SK-N-SH (cell line): ENCODE measurements around the gene KICS2. TPM values are rescaled to one million over a fixed set of nuclear protein-coding genes. Genes with fewer than 3 reads are reported as not detected.

ENCODE experiments used
- CTCF ChIA-PET: fragments of 300-600, 350-600 bp; formaldehyde crosslinking; extraction: SDS; loops from one replicate; lab custom pipeline; 2021; lab: Yijun Ruan, JAX
- POLR2A ChIA-PET: fragments of 350-600 bp; sonication (Branson Sonifier 250); formaldehyde crosslinking; extraction: SDS; loops from one replicate; lab custom pipeline; 2020; ENCODE audit warnings: antibody characterized with exemption, inconsistent platforms; lab: Yijun Ruan, JAX
- DNase-seq: peaks from one replicate; pipeline ENCODE4 v3.0.0; 2012
- H2AFZ ChIP-seq: fragments of 200-600 bp; sonication (generic); 2 replicates; pipeline ENCODE4 v1.8.1; 2016; ENCODE audit warnings: antibody characterized with exemption, mild to moderate bottlenecking, low read depth
- H3F3A ChIP-seq: fragments of 200-600 bp; sonication (generic); replicated peaks from 2 replicates; pipeline ENCODE3; 2016; ENCODE audit warnings: antibody characterized with exemption, mild to moderate bottlenecking; ENCODE audit not compliant: insufficient read depth
- H3K27ac ChIP-seq, 2 experiments: fragments of 200-500 bp in 1 of 2; fragments of 200-600 bp in 1 of 2; sonication (Bioruptor generic) in 1 of 2; sonication (generic), shearing (Covaris generic) in 1 of 2; 2 replicates each; pipeline versions ENCODE4 v1.5.1 to v1.6.1; 2014 to 2016; ENCODE audit warnings: low read depth in 2 of 2, inconsistent platforms in 1 of 2, low read length in 1 of 2, mild to moderate bottlenecking in 1 of 2, mixed read lengths in 1 of 2
- H3K27me3 ChIP-seq: fragments of 200-600 bp; sonication (generic), shearing (Covaris generic); 2 replicates; pipeline ENCODE4 v1.6.1; 2016; ENCODE audit warnings: mixed run types; ENCODE audit not compliant: insufficient read depth
- H3K36me3 ChIP-seq, 2 experiments: fragments of 200-500 bp in 1 of 2; fragments of 200-600 bp in 1 of 2; sonication (Bioruptor generic) in 1 of 2; sonication (generic) in 1 of 2; replicated peaks in 1 of 2; 2 replicates each; pipeline versions ENCODE3 to v1.5.1; 2014 to 2016; ENCODE audit warnings: low read length in 1 of 2, mild to moderate bottlenecking in 1 of 2; ENCODE audit not compliant: insufficient read depth in 2 of 2, control insufficient read depth in 1 of 2
- H3K4me1 ChIP-seq, 2 experiments: fragments of 200-500 bp in 1 of 2; fragments of 200-600 bp in 1 of 2; sonication (Bioruptor generic) in 1 of 2; sonication (generic), shearing (Covaris generic) in 1 of 2; 2 replicates each; pipeline versions ENCODE4 v1.5.1 to v1.6.1; 2014 to 2016; ENCODE audit warnings: low read depth in 1 of 2, low read length in 1 of 2, mixed run types in 1 of 2; ENCODE audit not compliant: insufficient read depth in 2 of 2, control insufficient read depth in 1 of 2
- H3K4me2 ChIP-seq: fragments of 200-600 bp; sonication (generic), shearing (Covaris generic); 2 replicates; pipeline ENCODE4 v1.6.1; 2017; ENCODE audit warnings: mixed run types
- H3K4me3 ChIP-seq, 2 experiments: fragments of 200-500 bp in 1 of 2; fragments of 200-600 bp in 1 of 2; sonication (Bioruptor generic) in 1 of 2; sonication (generic), shearing (Covaris generic) in 1 of 2; 2 replicates each; pipeline versions ENCODE4 v1.5.1 to v1.8.1; 2014 to 2016; ENCODE audit warnings: low read depth in 2 of 2, inconsistent platforms in 1 of 2, low read length in 1 of 2, mild to moderate bottlenecking in 1 of 2, mixed read lengths in 1 of 2, moderate library complexity in 1 of 2
- H3K79me2 ChIP-seq: fragments of 200-600 bp; sonication (generic); 2 replicates; pipeline ENCODE4 v1.8.1; 2017; ENCODE audit warnings: mild to moderate bottlenecking; ENCODE audit not compliant: insufficient read depth
- H3K9ac ChIP-seq: fragments of 200-600 bp; sonication (generic); 2 replicates; pipeline ENCODE4 v1.6.1; 2017; ENCODE audit warnings: mixed run types
- H3K9me2 ChIP-seq: fragments of 200-600 bp; sonication (generic); 2 replicates; pipeline ENCODE4 v1.6.1; 2017; ENCODE audit warnings: mixed run types
- H3K9me3 ChIP-seq: fragments of 200-600 bp; sonication (generic); 2 replicates; pipeline ENCODE4 v1.6.1; 2017; ENCODE audit warnings: mixed run types, mild to moderate bottlenecking, moderate library complexity
- H4K20me1 ChIP-seq: fragments of 200-600 bp; sonication (generic); 2 replicates; pipeline ENCODE4 v1.6.1; 2017; ENCODE audit warnings: mild to moderate bottlenecking, mixed run types; ENCODE audit not compliant: insufficient read depth
- ELF1 ChIP-seq: IDR thresholded peaks from 2 replicates; pipeline ENCODE4 v1.4.0; 2012
- EP300 ChIP-seq, 2 experiments: IDR thresholded peaks; 2 replicates each; pipeline versions ENCODE4 v1.4.0 to v1.6.1; 2012; ENCODE audit warnings: borderline replicate concordance in 1 of 2, low read depth in 1 of 2, low read length in 1 of 2
- EZH2phosphoT487 ChIP-seq: fragments of 200-600 bp; sonication (generic); IDR thresholded peaks from 2 replicates; pipeline ENCODE4 v1.6.1; 2017; ENCODE audit warnings: low read depth, mixed run types, mild to moderate bottlenecking, antibody characterized with exemption, moderate library complexity, borderline replicate concordance
- FOSL2 ChIP-seq: IDR thresholded peaks from 2 replicates; pipeline ENCODE4 v1.4.0; 2012; ENCODE audit warnings: low read depth, mild to moderate bottlenecking, moderate library complexity, borderline replicate concordance
- GATA2 ChIP-seq: sonication (generic); formaldehyde crosslinking; IDR thresholded peaks from 2 replicates; pipeline ENCODE4 v1.5.0; 2020; ENCODE audit warnings: mild to moderate bottlenecking, missing genetic modification reagents
- MEF2A ChIP-seq: IDR thresholded peaks from 2 replicates; pipeline ENCODE4 v1.4.0; 2012; ENCODE audit warnings: low read depth, borderline replicate concordance
- NRF1 ChIP-seq: IDR thresholded peaks from 2 replicates; pipeline ENCODE4 v1.6.1; 2012; ENCODE audit warnings: low read depth, mild to moderate bottlenecking, low read length
- RAD21 ChIP-seq: IDR thresholded peaks from 2 replicates; pipeline ENCODE4 v1.6.1; 2012; ENCODE audit warnings: mild to moderate bottlenecking, low read length
- RXRA ChIP-seq: IDR thresholded peaks from 2 replicates; pipeline ENCODE4 v1.4.0; 2012; ENCODE audit warnings: low read depth, mild to moderate bottlenecking, borderline replicate concordance
- SIN3A ChIP-seq: IDR thresholded peaks from 2 replicates; pipeline ENCODE4 v1.6.1; 2012; ENCODE audit warnings: low read depth, mild to moderate bottlenecking, low read length, moderate library complexity, borderline replicate concordance
- SMC3 ChIP-seq: IDR thresholded peaks from 2 replicates; pipeline ENCODE4 v1.6.1; 2012; ENCODE audit warnings: low read depth, low read length, improper control_type of control experiment
- TCF12 ChIP-seq: IDR thresholded peaks from 2 replicates; pipeline ENCODE4 v1.4.0; 2012
- WGBS: methylation state at CpG from one replicate; pipeline ENCODE4 v1.1.6; 2017; ENCODE audit warnings: low lambda C conversion rate; 5-methylcytosine and 5-hydroxymethylcytosine counted together
- polyA plus RNA-seq, 3 experiments: library from polyadenylated mRNA; depleted of rRNA; stranded (reverse); fragments of >200 nt; gene quantifications; 2 replicates each; pipeline ENCODE4 v1.2.3, GENCODE V29; 2012
- TF ChIP-seq, protein P1 (sequence below): fragments of 150-350 bp; IDR thresholded peaks from 2 replicates; pipeline ENCODE4 v1.6.1; 2017; ENCODE audit warnings: antibody characterized with exemption, low read length, low read depth, borderline replicate concordance
- TF ChIP-seq, protein P2 (sequence below): fragments of 200-600 bp; sonication (generic); IDR thresholded peaks from 2 replicates; pipeline ENCODE4 v1.6.1; 2017; ENCODE audit warnings: antibody characterized with exemption, mild to moderate bottlenecking, moderate library complexity
- TF ChIP-seq, protein P3 (sequence below): fragments of 150-350 bp; IDR thresholded peaks from 2 replicates; pipeline ENCODE4 v1.6.1; 2016; ENCODE audit warnings: mild to moderate bottlenecking, low read depth, low read length
- TF ChIP-seq, protein P4 (sequence below): IDR thresholded peaks from 2 replicates; pipeline ENCODE4 v1.4.0; 2012; ENCODE audit warnings: low read depth, borderline replicate concordance

Gene KICS2
- polyA plus RNA-seq, 1 of the 3 experiments (the other 2 are of a cell fraction), result 4.1 TPM

DNA sequence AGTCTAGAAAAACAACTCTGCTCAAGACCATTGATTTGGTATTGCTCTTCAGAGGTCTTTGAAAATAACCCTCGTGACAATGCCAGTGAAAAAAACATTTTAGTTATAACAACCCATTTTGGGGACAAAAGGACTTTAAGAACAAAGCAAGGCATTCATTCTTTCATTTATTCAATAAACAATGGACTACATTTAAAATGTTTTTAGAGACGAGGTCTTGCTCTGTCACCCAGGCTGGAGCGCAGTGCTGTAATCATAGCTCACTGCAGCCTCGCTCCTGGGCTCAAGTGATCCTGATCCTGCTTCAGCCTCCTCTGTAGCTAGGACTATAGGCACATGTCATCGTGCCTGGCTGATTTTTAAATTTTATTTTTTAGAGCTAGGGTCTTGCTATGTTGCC, 7.7 kb upstream of the KICS2 start (continued):
- TF ChIP-seq, protein P1, sequence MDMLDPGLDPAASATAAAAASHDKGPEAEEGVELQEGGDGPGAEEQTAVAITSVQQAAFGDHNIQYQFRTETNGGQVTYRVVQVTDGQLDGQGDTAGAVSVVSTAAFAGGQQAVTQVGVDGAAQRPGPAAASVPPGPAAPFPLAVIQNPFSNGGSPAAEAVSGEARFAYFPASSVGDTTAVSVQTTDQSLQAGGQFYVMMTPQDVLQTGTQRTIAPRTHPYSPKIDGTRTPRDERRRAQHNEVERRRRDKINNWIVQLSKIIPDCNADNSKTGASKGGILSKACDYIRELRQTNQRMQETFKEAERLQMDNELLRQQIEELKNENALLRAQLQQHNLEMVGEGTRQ, result no peak
- TF ChIP-seq RXRA, result no peak

DNA sequence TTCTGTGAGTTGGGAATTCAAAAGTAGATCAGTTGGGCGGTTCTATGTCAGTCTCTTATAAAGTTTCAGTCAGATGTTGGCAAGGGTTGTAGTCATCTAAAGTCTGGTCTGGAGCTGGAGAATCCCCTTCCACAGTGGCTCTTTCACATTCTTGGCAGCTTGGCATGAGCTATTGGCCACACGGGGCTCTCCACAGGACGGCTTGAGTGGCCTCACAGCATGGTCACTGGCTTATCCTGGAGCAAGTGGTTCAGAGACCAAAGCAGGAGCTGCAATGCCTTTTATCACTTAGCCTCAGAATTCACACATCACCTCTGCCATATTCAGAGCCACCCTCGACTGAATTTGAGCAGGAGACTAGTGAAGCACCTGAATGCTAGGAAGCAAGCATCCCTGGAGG, 7.1 kb upstream of the KICS2 start:
- no peaks in the 10 kb centered on the region for H3K9me2 ChIP-seq
- whole genome bisulfite sequencing, result 58% methylated on average over 3 of the region's 4 CpGs
- TF ChIP-seq, protein P2, sequence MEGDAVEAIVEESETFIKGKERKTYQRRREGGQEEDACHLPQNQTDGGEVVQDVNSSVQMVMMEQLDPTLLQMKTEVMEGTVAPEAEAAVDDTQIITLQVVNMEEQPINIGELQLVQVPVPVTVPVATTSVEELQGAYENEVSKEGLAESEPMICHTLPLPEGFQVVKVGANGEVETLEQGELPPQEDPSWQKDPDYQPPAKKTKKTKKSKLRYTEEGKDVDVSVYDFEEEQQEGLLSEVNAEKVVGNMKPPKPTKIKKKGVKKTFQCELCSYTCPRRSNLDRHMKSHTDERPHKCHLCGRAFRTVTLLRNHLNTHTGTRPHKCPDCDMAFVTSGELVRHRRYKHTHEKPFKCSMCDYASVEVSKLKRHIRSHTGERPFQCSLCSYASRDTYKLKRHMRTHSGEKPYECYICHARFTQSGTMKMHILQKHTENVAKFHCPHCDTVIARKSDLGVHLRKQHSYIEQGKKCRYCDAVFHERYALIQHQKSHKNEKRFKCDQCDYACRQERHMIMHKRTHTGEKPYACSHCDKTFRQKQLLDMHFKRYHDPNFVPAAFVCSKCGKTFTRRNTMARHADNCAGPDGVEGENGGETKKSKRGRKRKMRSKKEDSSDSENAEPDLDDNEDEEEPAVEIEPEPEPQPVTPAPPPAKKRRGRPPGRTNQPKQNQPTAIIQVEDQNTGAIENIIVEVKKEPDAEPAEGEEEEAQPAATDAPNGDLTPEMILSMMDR, result no peak
- TF ChIP-seq EZH2phosphoT487 (no peak), ELF1 (no peak), SMC3 (no peak), RAD21 (no peak)
- TF ChIP-seq, protein P3, sequence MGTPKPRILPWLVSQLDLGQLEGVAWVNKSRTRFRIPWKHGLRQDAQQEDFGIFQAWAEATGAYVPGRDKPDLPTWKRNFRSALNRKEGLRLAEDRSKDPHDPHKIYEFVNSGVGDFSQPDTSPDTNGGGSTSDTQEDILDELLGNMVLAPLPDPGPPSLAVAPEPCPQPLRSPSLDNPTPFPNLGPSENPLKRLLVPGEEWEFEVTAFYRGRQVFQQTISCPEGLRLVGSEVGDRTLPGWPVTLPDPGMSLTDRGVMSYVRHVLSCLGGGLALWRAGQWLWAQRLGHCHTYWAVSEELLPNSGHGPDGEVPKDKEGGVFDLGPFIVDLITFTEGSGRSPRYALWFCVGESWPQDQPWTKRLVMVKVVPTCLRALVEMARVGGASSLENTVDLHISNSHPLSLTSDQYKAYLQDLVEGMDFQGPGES, result no peak
- CTCF ChIA-PET, result interaction anchor here (1.0 kb wide), 1 partner anchor 48 kb away, joined by 3 read pairs; no protein-coding TSS in a partner anchor
- no peaks in the 10 kb centered on the region for H3K4me1 ChIP-seq
- H3K36me3 ChIP-seq, result no peaks in the 10 kb centered on the region
- H3K4me3 ChIP-seq, result no peak overlapping the region
- H2AFZ ChIP-seq, result no peak overlapping the region
- no peak for DNase-seq
- no peak overlapping the region for H3K27ac ChIP-seq
- H4K20me1 ChIP-seq, result no peaks in the 10 kb centered on the region
- no peaks in the 10 kb centered on the region for H3K9me3 ChIP-seq
- H3K4me2 ChIP-seq, result no peak overlapping the region
- no peaks in the 10 kb centered on the region for H3F3A ChIP-seq
- no peaks in the 10 kb centered on the region for H3K27me3 ChIP-seq
- no peaks in the 10 kb centered on the region for H3K79me2 ChIP-seq
- POLR2A ChIA-PET, result no interaction called here
- no peak overlapping the region for H3K9ac ChIP-seq

DNA sequence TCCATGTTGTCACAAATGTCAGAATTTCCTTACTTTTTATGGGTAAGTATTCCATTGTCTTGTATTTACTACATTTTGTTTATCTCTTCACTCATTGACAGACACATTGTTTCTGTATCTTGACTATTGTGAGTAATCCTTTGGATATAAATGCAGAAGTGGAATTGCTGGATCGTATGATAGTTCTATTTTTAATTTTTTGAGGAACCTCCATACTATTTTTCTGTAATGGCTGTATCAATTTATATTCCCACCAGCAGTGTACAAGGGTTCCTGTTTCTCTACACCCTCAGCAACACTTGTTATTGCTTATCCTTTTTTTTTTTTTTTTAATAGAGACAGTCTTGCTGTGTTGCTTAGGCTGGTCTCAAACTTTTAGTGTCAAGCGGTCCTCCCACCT, 3.5 kb upstream of the KICS2 start:
- Histone ChIP-seq H3K27ac (no peak overlapping the region), H3K4me2 (no peak overlapping the region), H3K36me3 (no peaks in the 10 kb centered on the region), H3F3A (no peaks in the 10 kb centered on the region), H3K9me2 (no peaks in the 10 kb centered on the region), H3K9me3 (no peaks in the 10 kb centered on the region), H4K20me1 (no peaks in the 10 kb centered on the region), H3K27me3 (no peaks in the 10 kb centered on the region), H3K9ac (no peak overlapping the region), H3K4me1 (peaks cover 8 to 12% of the 10 kb centered on the region in 2 experiments; a peak in 3 of 4 replicates), H3K79me2 (peaks cover 3% of the 10 kb centered on the region), H2AFZ (no peak overlapping the region), H3K4me3 (no peak overlapping the region)
- ChIA-PET POLR2A (no interaction called here), CTCF (no interaction called here)
- no peak for DNase-seq
- WGBS, result 38% methylated on average over 2 of the region's 2 CpGs
- TF ChIP-seq NRF1 (no peak), MEF2A (no peak), TCF12 (no peak), SMC3 (no peak), EP300 (IDR thresholded peaks at IDR 0.05; ENCODE audit: borderline replicate concordance in 1 of 2, low read depth in 1 of 2, low read length in 1 of 2) (no peak), FOSL2 (no peak), SIN3A (no peak), GATA2 (CRISPR knock-in tag) (no peak)
- TF ChIP-seq, protein P3, result no peak
- TF ChIP-seq, protein P4, sequence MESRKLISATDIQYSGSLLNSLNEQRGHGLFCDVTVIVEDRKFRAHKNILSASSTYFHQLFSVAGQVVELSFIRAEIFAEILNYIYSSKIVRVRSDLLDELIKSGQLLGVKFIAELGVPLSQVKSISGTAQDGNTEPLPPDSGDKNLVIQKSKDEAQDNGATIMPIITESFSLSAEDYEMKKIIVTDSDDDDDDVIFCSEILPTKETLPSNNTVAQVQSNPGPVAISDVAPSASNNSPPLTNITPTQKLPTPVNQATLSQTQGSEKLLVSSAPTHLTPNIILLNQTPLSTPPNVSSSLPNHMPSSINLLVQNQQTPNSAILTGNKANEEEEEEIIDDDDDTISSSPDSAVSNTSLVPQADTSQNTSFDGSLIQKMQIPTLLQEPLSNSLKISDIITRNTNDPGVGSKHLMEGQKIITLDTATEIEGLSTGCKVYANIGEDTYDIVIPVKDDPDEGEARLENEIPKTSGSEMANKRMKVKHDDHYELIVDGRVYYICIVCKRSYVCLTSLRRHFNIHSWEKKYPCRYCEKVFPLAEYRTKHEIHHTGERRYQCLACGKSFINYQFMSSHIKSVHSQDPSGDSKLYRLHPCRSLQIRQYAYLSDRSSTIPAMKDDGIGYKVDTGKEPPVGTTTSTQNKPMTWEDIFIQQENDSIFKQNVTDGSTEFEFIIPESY, result no peak
